ENCODE results near the gene FAM181B.

GRCh38 chr11:82703796-82704195, 29.9 kb downstream of the FAM181B start:
- no peak for TF ChIP-seq CTCF (IDR thresholded peaks at IDR 0.05)
- no peak for TF ChIP-seq POLR2A (IDR thresholded peaks at IDR 0.05)

All from right lobe of liver (tissue), 4 donors.